Measurements from ENCODE around the gene LNP1.

LNP1 gene

GRCh38 chr3:100402891-100403290 lies 1.6 kb downstream of the LNP1 start:
- TF ChIP-seq GABPA (IDR thresholded peaks at IDR 0.05; ENCODE audit: low read depth) (no peak), REST (IDR thresholded peaks at IDR 0.05; ENCODE audit: insufficient replicate concordance, low read depth) (no peak), CTCF (IDR thresholded peaks at IDR 0.05; ENCODE audit: insufficient read depth, low read length) (no peak), SPI1 (IDR thresholded peaks at IDR 0.05; ENCODE audit: borderline replicate concordance, low read depth) (no peak), POLR2AphosphoS5 (IDR thresholded peaks at IDR 0.05; ENCODE audit: low read depth) (no peak)
- no peak for DNase-seq (ENCODE audit: low read depth in 1 of 2, low spot score in 1 of 2)
- Histone ChIP-seq H3K4me3 (replicated peaks; ENCODE audit: insufficient read depth, low read length) (peak overlapping the region; percentile 91), H3K27ac (replicated peaks) (peak overlapping the region; percentile 93), H3K27me3 (ENCODE audit: insufficient read depth, poor library complexity, severe bottlenecking) (no peaks in the 10 kb centered on the region)

- no peak for TF ChIP-seq GABPA (IDR thresholded peaks at IDR 0.05; ENCODE audit: low read depth)
- Histone ChIP-seq H3K27me3 (ENCODE audit: insufficient read depth, poor library complexity, severe bottlenecking) (no peaks in the 10 kb centered on the region), H3K4me3 (replicated peaks; ENCODE audit: insufficient read depth, low read length) (peak overlapping the region; percentile 91), H3K27ac (replicated peaks) (peak overlapping the region; percentile 93)
- DNase-seq (ENCODE audit: low read depth in 1 of 2, low spot score in 1 of 2): peak in 1 of 2 experiments; percentile 39
Measured at GRCh38 chr3:100403362-100404249, 2.3 kb downstream of the LNP1 start.

GRCh38 chr3:100404250-100404548 lies 2.9 kb downstream of the LNP1 start:
- Histone ChIP-seq H3K27me3 (ENCODE audit: insufficient read depth, poor library complexity, severe bottlenecking) (no peaks in the 10 kb centered on the region), H3K4me3 (replicated peaks; ENCODE audit: insufficient read depth, low read length) (no peak overlapping the region), H3K27ac (replicated peaks) (no peak overlapping the region)
- TF ChIP-seq GABPA (IDR thresholded peaks at IDR 0.05; ENCODE audit: low read depth) (no peak), POLR2AphosphoS5 (IDR thresholded peaks at IDR 0.05; ENCODE audit: low read depth) (no peak), SPI1 (IDR thresholded peaks at IDR 0.05; ENCODE audit: borderline replicate concordance, low read depth) (no peak), REST (IDR thresholded peaks at IDR 0.05; ENCODE audit: insufficient replicate concordance, low read depth) (no peak), CTCF (IDR thresholded peaks at IDR 0.05; ENCODE audit: insufficient read depth, low read length) (no peak)
- DNase-seq (ENCODE audit: low read depth in 1 of 2, low spot score in 1 of 2): no peak

- Histone ChIP-seq H3K4me3 (replicated peaks; ENCODE audit: insufficient read depth, low read length) (no peak overlapping the region), H3K27ac (replicated peaks) (no peak overlapping the region), H3K27me3 (ENCODE audit: insufficient read depth, poor library complexity, severe bottlenecking) (no peaks in the 10 kb centered on the region)
- no peak for DNase-seq (ENCODE audit: low read depth in 1 of 2, low spot score in 1 of 2)
- no peak for TF ChIP-seq REST (IDR thresholded peaks at IDR 0.05; ENCODE audit: insufficient replicate concordance, low read depth)
- no peak for TF ChIP-seq CTCF (IDR thresholded peaks at IDR 0.05; ENCODE audit: insufficient read depth, low read length)
- TF ChIP-seq SPI1 (IDR thresholded peaks at IDR 0.05; ENCODE audit: borderline replicate concordance, low read depth): no peak
- no peak for TF ChIP-seq GABPA (IDR thresholded peaks at IDR 0.05; ENCODE audit: low read depth)
- TF ChIP-seq POLR2AphosphoS5 (IDR thresholded peaks at IDR 0.05; ENCODE audit: low read depth): no peak
Measured at GRCh38 chr3:100407164-100407563, 5.8 kb downstream of the LNP1 start.

Measured in HL-60 (cell line).